Measurements from ENCODE around the gene AIG1. TPM values are rescaled to one million over a fixed set of nuclear protein-coding genes. Genes with fewer than 3 reads are reported as not detected.
"Not testable (repeated sequence)": the region's sequence is repeated elsewhere in the genome, so short reads cannot be mapped to it uniquely, and the experiment has no call there.

AIG1 gene
- total RNA-seq, 1 donor from 2014 or later: 2.6 TPM

DNA sequence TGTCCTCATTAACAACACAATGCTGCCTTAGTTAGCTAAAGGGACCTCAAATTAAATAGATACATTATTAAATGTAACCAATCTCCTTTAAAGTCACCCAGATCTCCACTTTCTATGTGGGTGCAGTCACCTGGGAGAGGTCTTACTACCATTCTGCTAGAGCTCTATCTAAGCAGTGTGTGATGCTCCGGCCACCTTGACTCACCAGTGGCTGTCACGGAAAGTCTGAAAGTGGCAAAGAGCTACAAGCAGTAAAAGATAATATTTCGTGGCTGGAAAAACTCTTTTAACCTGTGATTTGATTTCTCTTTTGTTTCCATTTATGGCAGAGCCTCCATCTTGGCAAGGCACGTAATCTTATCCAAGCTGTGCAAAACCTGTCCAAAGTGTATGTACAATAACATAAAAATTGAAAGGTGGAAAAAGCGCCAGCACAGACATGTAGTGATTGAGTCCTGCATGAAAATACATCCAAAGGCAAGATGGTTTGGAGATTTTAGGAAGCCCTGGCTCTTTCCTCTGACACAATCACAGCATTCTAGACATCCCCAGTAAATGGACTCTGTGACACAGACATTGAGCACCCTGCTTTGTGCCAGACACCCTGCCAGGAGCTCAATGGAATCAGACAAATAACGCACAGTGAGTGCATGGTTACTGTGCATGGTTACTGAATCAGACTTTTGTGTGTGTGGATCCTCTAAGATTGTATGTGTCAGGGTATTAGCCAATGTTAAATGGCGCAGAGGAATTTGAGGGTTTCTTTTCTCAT lies 273.2 kb downstream of the AIG1 start:
- no peak for DNase-seq (ENCODE audit: low spot score)
- H3K27me3 Mint-ChIP-seq (ENCODE audit: insufficient read depth): no peaks in the 10 kb centered on the region
- H3K9me3 Mint-ChIP-seq: no peaks in the 10 kb centered on the region
- no peaks in the 10 kb centered on the region for H3K36me3 Mint-ChIP-seq (ENCODE audit: low read depth)
- intact Hi-C loops (cut with micrococcal nuclease): loop anchor here (10.0 kb wide), 1 partner anchor 99 kb away; no protein-coding TSS in a partner anchor
- H3K4me1 Mint-ChIP-seq (ENCODE audit: low read depth): peaks cover 4% of the 10 kb centered on the region
- H3K27ac Mint-ChIP-seq: no peak overlapping the region
- H3K4me3 Mint-ChIP-seq: no peak overlapping the region

DNA sequence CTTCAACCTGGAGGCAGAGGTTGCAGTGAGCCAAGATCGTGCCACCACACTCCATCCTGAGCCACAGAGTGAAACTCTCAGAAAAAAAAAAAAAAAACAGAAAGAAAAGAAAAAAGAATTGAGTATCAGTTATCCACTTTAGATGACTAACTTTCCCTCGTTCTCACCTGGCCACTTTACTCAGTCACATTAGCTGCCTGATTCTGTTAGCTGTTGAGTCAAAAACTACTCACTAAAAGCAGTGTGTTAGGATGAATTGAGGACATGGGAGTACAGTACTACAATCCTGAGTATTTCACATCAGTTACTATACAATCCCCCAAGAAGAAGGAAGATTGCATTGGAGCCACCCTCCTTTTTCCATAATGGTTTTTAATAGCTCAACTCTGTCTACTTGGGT lies 275.2 kb downstream of the AIG1 start:
- Mint-ChIP-seq H3K4me3 (no peak overlapping the region), H3K36me3 (ENCODE audit: low read depth) (no peaks in the 10 kb centered on the region), H3K27ac (no peak overlapping the region), H3K27me3 (ENCODE audit: insufficient read depth) (no peaks in the 10 kb centered on the region), H3K4me1 (ENCODE audit: low read depth) (peaks cover 4% of the 10 kb centered on the region), H3K9me3 (no peaks in the 10 kb centered on the region)
- intact Hi-C loops (cut with micrococcal nuclease): loop anchor here (2.0 to 10.0 kb wide), 3 partner anchors 101 to 861 kb away; no protein-coding TSS in a partner anchor
- DNase-seq (ENCODE audit: low spot score): no peak

DNA sequence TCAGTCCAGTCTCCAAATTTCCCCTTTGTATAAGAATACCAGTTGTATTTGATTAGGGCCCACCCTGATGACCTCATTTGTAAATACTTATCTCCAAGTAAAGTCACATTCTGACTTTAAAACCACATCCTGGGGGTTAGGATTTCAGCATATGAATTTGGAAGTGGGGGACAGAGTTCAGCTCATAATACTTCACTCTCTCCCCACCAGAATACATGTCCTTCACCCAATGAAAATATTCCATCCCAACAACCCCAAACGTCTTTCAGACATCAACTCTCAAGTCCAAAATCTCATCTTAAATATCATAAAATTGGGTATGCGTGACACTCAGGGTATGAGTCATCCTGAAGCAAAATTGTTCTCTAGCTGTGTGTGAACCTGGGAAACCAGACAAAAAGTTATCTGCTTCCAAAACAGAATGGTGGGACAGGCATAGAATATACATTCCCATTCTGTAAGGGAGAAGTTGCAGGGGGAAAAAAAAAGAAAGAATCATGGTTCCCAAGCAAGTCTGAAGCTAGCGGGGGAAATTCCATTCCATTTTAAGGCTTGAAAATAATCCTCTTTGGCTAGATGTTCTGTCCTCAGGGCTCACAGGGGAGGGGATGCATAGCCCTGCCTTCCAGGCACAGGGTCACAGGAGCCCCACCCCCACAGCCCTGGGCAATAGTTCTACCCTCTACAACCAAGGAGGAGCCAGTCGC lies 275.9 kb downstream of the AIG1 start:
- Mint-ChIP-seq H3K9me3 (no peaks in the 10 kb centered on the region), H3K27me3 (ENCODE audit: insufficient read depth) (no peaks in the 10 kb centered on the region), H3K36me3 (ENCODE audit: low read depth) (no peaks in the 10 kb centered on the region), H3K27ac (no peak overlapping the region), H3K4me1 (ENCODE audit: low read depth) (peaks cover 4% of the 10 kb centered on the region), H3K4me3 (no peak overlapping the region)
- DNase-seq (ENCODE audit: low spot score): no peak
- intact Hi-C loops (cut with micrococcal nuclease): loop anchor here (1.0 to 10.0 kb wide), 4 partner anchors 102 to 862 kb away; no protein-coding TSS in a partner anchor

DNA sequence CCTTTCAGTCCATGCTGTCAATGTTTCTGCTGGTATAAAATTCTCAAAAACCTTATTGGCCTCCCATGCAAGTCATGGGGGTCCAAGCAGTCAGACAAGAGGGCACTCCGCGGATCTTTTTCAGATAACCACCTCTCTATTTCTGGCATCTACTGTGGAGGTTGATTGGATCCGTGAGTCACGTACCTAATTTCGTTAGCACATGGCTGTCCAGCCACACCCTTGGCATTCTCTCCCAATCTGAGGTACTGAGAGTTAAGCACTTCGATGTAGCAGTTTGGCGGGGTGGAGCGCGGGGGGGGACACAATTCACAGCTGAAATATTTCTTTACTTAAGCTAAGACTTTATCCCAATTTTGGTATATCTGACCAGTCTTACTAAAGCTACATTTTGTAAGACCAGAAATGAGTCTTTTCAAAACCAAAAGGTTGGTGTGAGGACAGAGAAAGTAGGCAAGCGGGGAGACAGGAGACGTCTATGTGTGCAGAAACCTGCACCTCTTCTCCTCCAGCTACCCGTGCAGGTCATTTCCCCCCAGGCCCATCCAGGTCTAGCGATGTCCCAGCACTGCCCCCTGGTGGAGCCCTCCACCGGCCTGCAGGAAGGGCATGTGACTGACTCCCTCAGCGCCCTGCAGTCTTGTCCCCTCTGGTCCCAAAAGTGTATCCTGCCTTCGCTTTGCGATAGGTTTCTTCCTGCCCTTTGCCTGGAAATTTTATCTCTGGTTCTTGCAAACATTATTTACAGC lies 276.7 kb downstream of the AIG1 start:
- Mint-ChIP-seq H3K27ac (no peak overlapping the region), H3K36me3 (ENCODE audit: low read depth) (no peaks in the 10 kb centered on the region), H3K27me3 (ENCODE audit: insufficient read depth) (no peaks in the 10 kb centered on the region), H3K4me3 (no peak overlapping the region), H3K4me1 (ENCODE audit: low read depth) (peaks cover 4% of the 10 kb centered on the region), H3K9me3 (no peaks in the 10 kb centered on the region)
- intact Hi-C loops (cut with micrococcal nuclease): loop anchor here (1.0 to 10.0 kb wide), 4 partner anchors 103 to 863 kb away; no protein-coding TSS in a partner anchor
- peak; percentile 14 for DNase-seq (ENCODE audit: low spot score)

DNA sequence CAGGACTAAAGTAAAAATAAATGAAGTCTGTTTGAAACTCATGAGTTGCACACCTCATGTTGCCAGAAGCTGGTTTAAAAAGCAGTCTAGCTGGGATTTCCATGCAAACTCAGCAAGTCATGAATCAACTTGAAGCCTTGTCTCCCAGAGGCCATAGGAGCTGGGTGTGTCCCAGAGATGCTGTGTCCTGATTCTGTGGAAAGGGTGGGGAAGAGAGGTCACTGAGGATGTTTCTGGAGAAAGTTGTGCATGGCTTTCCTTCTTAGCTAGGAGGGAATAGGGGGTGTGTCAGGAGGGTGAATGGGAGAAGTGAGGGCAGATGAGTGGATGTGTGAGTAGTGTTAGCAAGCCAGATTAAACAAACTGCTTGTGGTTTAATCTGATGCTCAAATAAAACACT lies 278.5 kb downstream of the AIG1 start:
- Mint-ChIP-seq H3K4me3 (no peak overlapping the region), H3K27me3 (ENCODE audit: insufficient read depth) (no peaks in the 10 kb centered on the region), H3K4me1 (ENCODE audit: low read depth) (peaks cover 4% of the 10 kb centered on the region), H3K36me3 (ENCODE audit: low read depth) (no peaks in the 10 kb centered on the region), H3K27ac (no peak overlapping the region), H3K9me3 (no peaks in the 10 kb centered on the region)
- intact Hi-C loops (cut with micrococcal nuclease): loop anchor here (5.0 to 10.0 kb wide), 2 partner anchors 104 to 772 kb away; no protein-coding TSS in a partner anchor
- no peak for DNase-seq (ENCODE audit: low spot score)

DNA sequence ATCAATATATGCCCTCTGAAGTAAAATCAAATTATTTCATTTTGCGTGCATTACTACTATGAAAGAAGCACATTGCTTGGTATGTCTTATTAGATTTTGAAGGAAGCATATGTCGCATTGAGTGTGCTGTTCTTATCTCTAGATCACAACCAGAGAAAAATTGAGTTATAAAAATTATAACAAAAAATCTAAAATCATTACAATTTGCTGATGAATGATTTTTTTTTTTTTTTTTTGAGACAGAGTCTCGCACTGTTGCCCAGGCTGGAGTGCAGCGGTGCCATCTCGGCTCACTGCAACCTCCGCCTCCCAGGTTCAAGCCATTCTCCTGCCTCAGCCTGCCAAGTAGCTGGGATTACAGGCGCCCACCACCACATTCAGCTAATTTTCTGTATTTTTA lies 284.8 kb downstream of the AIG1 start:
- not testable (repeated sequence) for DNase-seq (ENCODE audit: low spot score)

DNA sequence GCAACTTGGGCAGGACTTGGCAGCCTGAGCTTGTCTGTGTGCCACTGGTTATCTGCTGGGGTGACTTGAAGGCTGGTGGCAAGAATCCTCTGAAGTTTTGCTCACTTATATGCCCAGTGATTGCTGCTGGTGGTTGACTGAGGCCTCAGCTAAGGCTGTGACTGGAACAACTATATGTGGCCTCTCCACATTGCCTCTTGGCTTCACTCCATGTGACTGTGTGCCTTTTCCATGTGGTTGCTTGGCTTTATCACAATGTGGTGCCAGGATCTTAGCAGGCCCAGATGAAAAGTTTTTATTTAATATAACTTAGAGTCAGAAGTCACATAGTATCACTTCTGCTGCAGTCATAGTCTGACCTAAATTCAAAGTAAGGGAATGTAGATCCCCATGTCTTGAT lies 285.3 kb downstream of the AIG1 start:
- DNase-seq (ENCODE audit: low spot score): no peak
- no peaks in the 10 kb centered on the region for H3K4me1 Mint-ChIP-seq (ENCODE audit: low read depth)
- intact Hi-C loops (cut with micrococcal nuclease): no loop called here
- H3K4me3 Mint-ChIP-seq: no peak overlapping the region
- no peak overlapping the region for H3K27ac Mint-ChIP-seq
- no peaks in the 10 kb centered on the region for H3K9me3 Mint-ChIP-seq
- H3K27me3 Mint-ChIP-seq (ENCODE audit: insufficient read depth): peaks cover 2% of the 10 kb centered on the region
- no peaks in the 10 kb centered on the region for H3K36me3 Mint-ChIP-seq (ENCODE audit: low read depth)

More for the DNA sequence above, 284.8 kb downstream of the AIG1 start:
- H3K4me1 Mint-ChIP-seq (ENCODE audit: low read depth); H3K4me3 Mint-ChIP-seq; H3K27ac Mint-ChIP-seq; H3K27me3 Mint-ChIP-seq (ENCODE audit: insufficient read depth); H3K9me3 Mint-ChIP-seq; H3K36me3 Mint-ChIP-seq (ENCODE audit: low read depth); intact Hi-C loops (cut with micrococcal nuclease): not testable (repeated sequence)

DNA sequence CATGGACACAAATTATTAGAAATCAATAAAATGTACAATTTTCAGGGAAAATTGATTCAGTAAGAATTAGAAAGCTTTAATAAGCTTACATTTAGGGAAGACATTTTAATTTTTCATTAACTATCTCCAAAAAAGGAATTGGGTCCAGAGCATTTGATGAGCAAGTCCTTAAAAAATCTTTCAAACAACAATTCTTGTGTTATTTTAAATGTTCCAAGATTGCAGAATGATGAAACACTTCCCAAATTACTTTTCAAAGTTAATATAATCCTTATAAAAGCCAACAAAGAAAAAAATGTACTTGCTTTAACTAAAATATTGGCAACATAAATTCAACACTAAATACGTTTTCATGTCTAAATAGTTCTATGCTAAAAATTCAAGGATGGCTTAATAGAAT lies 287.8 kb downstream of the AIG1 start:
- Mint-ChIP-seq H3K27me3 (ENCODE audit: insufficient read depth) (peaks cover 2% of the 10 kb centered on the region), H3K36me3 (ENCODE audit: low read depth) (no peaks in the 10 kb centered on the region), H3K27ac (no peak overlapping the region), H3K4me1 (ENCODE audit: low read depth) (no peaks in the 10 kb centered on the region), H3K4me3 (no peak overlapping the region), H3K9me3 (peaks cover 6% of the 10 kb centered on the region)
- DNase-seq (ENCODE audit: low spot score): no peak
- intact Hi-C loops (cut with micrococcal nuclease): no loop called here

DNA sequence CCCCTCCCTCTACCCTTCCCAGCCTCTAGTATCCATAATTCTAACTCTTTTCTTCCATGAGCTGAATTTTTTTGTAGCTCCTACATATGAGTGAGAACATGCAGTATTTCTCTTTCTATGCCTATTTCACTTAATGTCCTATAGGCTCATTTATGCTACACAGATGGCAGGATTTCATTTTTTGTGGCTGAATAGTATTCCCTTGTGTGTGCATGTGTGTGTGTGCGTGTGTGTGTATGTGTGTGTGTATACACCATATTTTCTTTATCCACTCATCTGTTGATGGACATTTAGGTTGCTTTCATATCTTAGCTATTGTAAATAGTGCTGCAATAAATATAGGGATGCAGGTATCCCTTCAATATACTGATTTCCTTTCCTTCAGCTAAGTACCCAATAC lies 288.8 kb downstream of the AIG1 start:
- Mint-ChIP-seq H3K9me3 (peaks cover 12% of the 10 kb centered on the region), H3K36me3 (ENCODE audit: low read depth) (no peaks in the 10 kb centered on the region), H3K27ac (no peak overlapping the region), H3K4me3 (no peak overlapping the region), H3K27me3 (ENCODE audit: insufficient read depth) (peaks cover 2% of the 10 kb centered on the region), H3K4me1 (ENCODE audit: low read depth) (no peaks in the 10 kb centered on the region)
- intact Hi-C loops (cut with micrococcal nuclease): no loop called here
- no peak for DNase-seq (ENCODE audit: low spot score)

DNA sequence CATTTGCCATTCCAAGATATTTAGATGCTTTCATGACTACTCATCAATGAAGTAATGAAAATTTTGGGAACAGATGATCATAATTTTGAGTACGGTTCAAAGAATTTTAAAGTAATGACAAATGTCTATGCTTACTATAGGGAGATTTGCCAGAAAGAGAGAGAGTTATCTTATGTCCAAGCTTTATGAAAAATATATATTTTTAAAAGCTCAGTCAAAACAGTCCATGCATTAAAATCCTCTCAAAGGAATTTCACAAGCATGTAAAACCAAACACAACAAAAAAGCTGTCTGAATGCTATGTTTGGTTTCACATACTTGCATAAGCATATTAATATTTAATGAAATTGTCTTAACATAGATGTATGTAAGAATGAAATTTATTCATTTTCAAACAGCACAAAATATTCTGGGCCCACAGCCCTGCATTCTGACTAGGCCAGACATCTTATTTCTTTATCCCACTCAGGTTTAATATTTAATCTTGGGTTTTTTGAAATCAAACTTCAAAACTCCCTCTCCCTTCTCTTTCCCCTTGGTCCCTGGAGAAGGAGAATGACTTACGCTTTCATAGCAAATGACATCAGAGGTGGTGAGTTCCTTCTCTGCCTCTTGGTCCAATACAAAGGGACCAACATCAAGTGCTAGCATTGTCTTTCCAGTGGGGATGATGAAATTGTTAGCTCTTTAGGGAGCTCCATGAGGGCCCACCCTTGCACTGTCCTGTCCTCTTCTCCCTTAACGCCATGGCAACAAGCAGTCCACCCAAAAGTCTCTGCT lies 295.6 kb downstream of the AIG1 start:
- no peaks in the 10 kb centered on the region for H3K36me3 Mint-ChIP-seq (ENCODE audit: low read depth)
- no peaks in the 10 kb centered on the region for H3K27me3 Mint-ChIP-seq (ENCODE audit: insufficient read depth)
- peaks cover 15% of the 10 kb centered on the region for H3K9me3 Mint-ChIP-seq
- H3K4me3 Mint-ChIP-seq: no peak overlapping the region
- no peak overlapping the region for H3K27ac Mint-ChIP-seq
- no peaks in the 10 kb centered on the region for H3K4me1 Mint-ChIP-seq (ENCODE audit: low read depth)
- intact Hi-C loops (cut with micrococcal nuclease): no loop called here
- no peak for DNase-seq (ENCODE audit: low spot score)

DNA sequence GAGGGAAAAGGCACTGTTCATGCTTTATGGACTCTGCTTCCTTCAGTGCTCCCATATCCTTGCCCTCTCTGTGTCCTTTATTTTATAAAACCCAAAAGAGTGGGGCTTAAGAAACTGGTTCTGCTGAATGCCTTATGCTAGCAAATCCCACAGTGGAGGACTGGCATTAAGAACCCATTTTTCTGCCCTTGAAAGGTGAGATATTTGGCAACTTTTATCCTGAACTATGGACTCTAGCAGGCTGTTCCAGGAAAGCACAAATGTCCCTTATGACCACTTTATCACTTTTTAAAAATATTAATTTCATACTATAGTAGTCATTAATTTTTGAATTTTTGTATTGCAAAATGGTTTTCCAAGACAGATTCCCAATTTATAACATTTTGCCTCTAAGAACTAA lies 296.5 kb downstream of the AIG1 start:
- Mint-ChIP-seq H3K36me3 (ENCODE audit: low read depth) (no peaks in the 10 kb centered on the region), H3K27ac (no peak overlapping the region), H3K27me3 (ENCODE audit: insufficient read depth) (no peaks in the 10 kb centered on the region), H3K4me1 (ENCODE audit: low read depth) (no peaks in the 10 kb centered on the region), H3K9me3 (peaks cover 9% of the 10 kb centered on the region), H3K4me3 (no peak overlapping the region)
- no peak for DNase-seq (ENCODE audit: low spot score)
- intact Hi-C loops (cut with micrococcal nuclease): no loop called here

DNA sequence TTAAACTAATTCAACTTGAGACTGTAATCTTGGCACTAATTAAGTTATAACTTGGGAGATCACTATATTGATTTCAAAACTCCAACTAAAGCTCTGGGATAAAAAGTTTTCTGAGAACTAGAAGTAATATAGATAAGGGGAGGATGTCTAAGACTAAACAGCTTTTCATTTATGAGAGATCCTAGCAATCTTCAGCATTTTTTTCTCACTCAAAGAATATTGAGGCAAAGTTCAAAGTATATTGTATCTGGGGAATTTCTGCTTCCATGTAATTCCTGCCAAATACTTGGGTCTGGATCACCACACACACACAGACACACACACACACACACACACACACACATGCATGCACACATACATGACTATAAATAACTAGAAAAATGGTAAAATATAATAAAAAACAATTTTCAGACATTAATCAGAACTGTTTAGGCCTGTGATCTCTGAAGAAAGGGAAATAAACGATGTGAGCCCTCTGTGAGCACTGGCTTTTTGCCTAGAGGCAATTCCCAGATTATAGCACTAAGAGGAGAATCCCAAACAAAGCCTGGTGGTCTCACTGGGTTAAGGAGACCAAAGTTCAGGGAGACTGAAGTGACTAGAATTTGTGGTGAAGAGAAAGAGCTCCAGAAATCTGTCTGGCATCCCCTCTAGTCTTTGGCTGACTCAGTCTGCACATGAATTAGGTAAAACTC lies 297.0 kb downstream of the AIG1 start:
- intact Hi-C loops (cut with micrococcal nuclease): no loop called here
- no peak for DNase-seq (ENCODE audit: low spot score)
- Mint-ChIP-seq H3K27me3 (ENCODE audit: insufficient read depth) (no peaks in the 10 kb centered on the region), H3K4me1 (ENCODE audit: low read depth) (no peaks in the 10 kb centered on the region), H3K27ac (no peak overlapping the region), H3K36me3 (ENCODE audit: low read depth) (no peaks in the 10 kb centered on the region), H3K4me3 (no peak overlapping the region), H3K9me3 (peaks cover 9% of the 10 kb centered on the region)
